ENCODE data around the gene PRKCA. TPM values are rescaled to one million over a fixed set of nuclear protein-coding genes. Genes with fewer than 3 reads are reported as not detected.

Gene PRKCA
- total and polyA plus RNA-seq, 4 donors = 3.0 to 14.1 (median 5.4) TPM

GRCh38 chr17:66353937-66354401 is 51.6 kb downstream of the PRKCA start:
- no peaks in the 10 kb centered on the region for H3K9me3 ChIP-seq (ENCODE audit: control insufficient read depth in 4 of 4, low read length in 3 of 4)
- H3K4me1 ChIP-seq (ENCODE audit: control insufficient read depth in 4 of 4, insufficient read depth in 4 of 4, low read length in 3 of 4) = peaks cover under 1 to 11% (median 7%) of the 10 kb centered on the region in 4 donors
- no peak for DNase-seq (ENCODE audit: low spot score)
- no peaks in the 10 kb centered on the region for H3K36me3 ChIP-seq (ENCODE audit: control insufficient read depth in 4 of 4, insufficient read depth in 3 of 4, low read depth in 1 of 4, low read length in 3 of 4)
- H3K27ac ChIP-seq (ENCODE audit: low read depth in 1 of 2, low read length in 2 of 2) = no peak overlapping the region
- H3K4me3 ChIP-seq (ENCODE audit: low read depth in 1 of 3, low read length in 3 of 3) = no peak overlapping the region
- 91% methylated on average over 6 of the region's 6 CpGs for WGBS
- no peak for TF ChIP-seq HNF4A (conservative IDR thresholded peaks at IDR 0.05)
- TF ChIP-seq TAF1 (conservative IDR thresholded peaks at IDR 0.05) = no peak
- no peak for TF ChIP-seq RXRA (IDR thresholded peaks at IDR 0.05)
- TF ChIP-seq FOXA1 (IDR thresholded peaks at IDR 0.05) = no peak
- TF ChIP-seq MAX (IDR thresholded peaks at IDR 0.05) = no peak
- H3K9ac ChIP-seq (ENCODE audit: low read depth in 1 of 2, low read length in 2 of 2) = no peak overlapping the region
- no peaks in the 10 kb centered on the region for H3K27me3 ChIP-seq (ENCODE audit: control insufficient read depth in 4 of 4, insufficient read depth in 4 of 4, low read length in 3 of 4)

GRCh38 chr17:66354472-66354871 is 52.1 kb downstream of the PRKCA start:
- TF ChIP-seq JUND (IDR thresholded peaks at IDR 0.05) (no peak), ZBTB33 (IDR thresholded peaks at IDR 0.05) (no peak), NR2F2 (IDR thresholded peaks at IDR 0.05) (no peak), TAF1 (conservative IDR thresholded peaks at IDR 0.05) (no peak)
- Histone ChIP-seq H3K9me3 (ENCODE audit: control insufficient read depth in 4 of 4, low read length in 3 of 4) (no peaks in the 10 kb centered on the region), H3K27ac (ENCODE audit: low read depth in 1 of 2, low read length in 2 of 2) (no peak overlapping the region), H3K27me3 (ENCODE audit: control insufficient read depth in 4 of 4, insufficient read depth in 4 of 4, low read length in 3 of 4) (no peaks in the 10 kb centered on the region), H3K36me3 (ENCODE audit: control insufficient read depth in 4 of 4, insufficient read depth in 3 of 4, low read depth in 1 of 4, low read length in 3 of 4) (no peaks in the 10 kb centered on the region), H3K4me3 (ENCODE audit: low read depth in 1 of 3, low read length in 3 of 3) (no peak overlapping the region), H3K9ac (ENCODE audit: low read depth in 1 of 2, low read length in 2 of 2) (no peak overlapping the region), H3K4me1 (ENCODE audit: control insufficient read depth in 4 of 4, insufficient read depth in 4 of 4, low read length in 3 of 4) (peaks cover 0 to 10% (median 4%) of the 10 kb centered on the region in 4 donors)
- 90% methylated on average over 3 of the region's 3 CpGs for WGBS
- DNase-seq (ENCODE audit: low spot score) = no peak

GRCh38 chr17:66354981-66355380 is 52.6 kb downstream of the PRKCA start:
- H3K36me3 ChIP-seq (ENCODE audit: control insufficient read depth in 4 of 4, insufficient read depth in 3 of 4, low read depth in 1 of 4, low read length in 3 of 4) = no peaks in the 10 kb centered on the region
- H3K27me3 ChIP-seq (ENCODE audit: control insufficient read depth in 4 of 4, insufficient read depth in 4 of 4, low read length in 3 of 4) = no peaks in the 10 kb centered on the region
- H3K27ac ChIP-seq (ENCODE audit: low read depth in 1 of 2, low read length in 2 of 2) = no peak overlapping the region
- no peak for DNase-seq (ENCODE audit: low spot score)
- H3K9me3 ChIP-seq (ENCODE audit: control insufficient read depth in 4 of 4, low read length in 3 of 4) = no peaks in the 10 kb centered on the region
- TF ChIP-seq FOXA1 (IDR thresholded peaks at IDR 0.05) = no peak
- no peak for TF ChIP-seq JUND (IDR thresholded peaks at IDR 0.05)
- no peak for TF ChIP-seq TAF1 (conservative IDR thresholded peaks at IDR 0.05)
- TF ChIP-seq SP1 (IDR thresholded peaks at IDR 0.05) = no peak
- no peak for TF ChIP-seq HNF4A (conservative IDR thresholded peaks at IDR 0.05)
- no peak for TF ChIP-seq FOXA2 (IDR thresholded peaks at IDR 0.05)
- TF ChIP-seq MAX (IDR thresholded peaks at IDR 0.05) = no peak
- no peak for TF ChIP-seq CTCF (IDR thresholded peaks at IDR 0.05; ENCODE audit: low read depth, low read length, missing input control)
- TF ChIP-seq NR2F2 (IDR thresholded peaks at IDR 0.05) = no peak
- no peak for TF ChIP-seq RXRA (IDR thresholded peaks at IDR 0.05)
- TF ChIP-seq YY1 (IDR thresholded peaks at IDR 0.05) = no peak
- no peak for TF ChIP-seq GABPA (IDR thresholded peaks at IDR 0.05 in 1 of 2, conservative IDR thresholded peaks at IDR 0.05 in 1 of 2)
- H3K9ac ChIP-seq (ENCODE audit: low read depth in 1 of 2, low read length in 2 of 2) = no peak overlapping the region
- 43% methylated on average over 5 of the region's 5 CpGs for WGBS
- no peak overlapping the region for H3K4me3 ChIP-seq (ENCODE audit: low read depth in 1 of 3, low read length in 3 of 3)
- H3K4me1 ChIP-seq (ENCODE audit: control insufficient read depth in 4 of 4, insufficient read depth in 4 of 4, low read length in 3 of 4) = peaks cover 0 to 7% (median 2%) of the 10 kb centered on the region in 4 donors

All from liver (tissue), 9 donors.